K562 (cell line): ENCODE results near the gene SPON2. TPM values are rescaled to one million over a fixed set of nuclear protein-coding genes. Genes with fewer than 3 reads are reported as not detected.
A peak's percentile ranks its signal among the peaks of the same experiment; 100 is the strongest.

ENCODE experiments used
- ATAC-seq: fragments of 200-7000 bp; cut with Tn5 transposase; 3 replicates; pipeline ENCODE4 v1.9.1; 2020; ENCODE audit warnings: moderate library complexity
- BruUV-seq: library from RNA; stranded (reverse); fragments of 400-500 nt; replicated peaks from 2 replicates; lab custom pipeline; 2021; lab: Mats Ljungman, UMichigan
- CTCF ChIA-PET: fragments of 300-600 bp; formaldehyde crosslinking; extraction: SDS; loops from one replicate; lab custom pipeline; 2021; ENCODE audit warnings: low intra/inter-chr PET ratio; lab: Yijun Ruan, JAX
- POLR2A ChIA-PET: fragments of 300-600, 350-650 bp; sonication (Branson Sonifier 250); formaldehyde crosslinking; extraction: SDS; loops from one replicate; lab custom pipeline; 2021; ENCODE audit warnings: antibody characterized with exemption, inconsistent platforms; lab: Yijun Ruan, JAX
- DNase-seq, 4 experiments: peaks; one replicate each; pipeline versions ENCODE4 v3.0.0 to v3.0.0-alpha.2; 2011 to 2018; ENCODE audit warnings: low spot score in 3 of 4, mixed read lengths in 3 of 4; ENCODE audit errors: extremely low read depth in 1 of 4
- FAIRE-seq: peaks from 2 replicates; lab custom pipeline; 2011; peaks lifted over from hg19 to GRCh38; lab: Jason Lieb, UNC
- H2AFZ ChIP-seq: 2 replicates; pipeline ENCODE4 v1.6.0; 2011; ENCODE audit warnings: low read depth, low read length, control low read depth, inconsistent platforms
- H3K27ac ChIP-seq: fragments of 200-600 bp; 3 replicates; pipeline ENCODE4 v1.8.0; 2011; ENCODE audit warnings: low read depth, mild to moderate bottlenecking, control low read depth, inconsistent platforms, low read length, moderate library complexity, mixed read lengths; ENCODE audit errors: extremely low read depth
- H3K27me3 ChIP-seq, 2 experiments: fragments of 300-600 bp in 1 of 2; 2 replicates in 1 of 2; 3 replicates in 1 of 2; pipeline versions ENCODE4 v1.6.0 to v1.8.0; 2011; ENCODE audit warnings: inconsistent platforms in 2 of 2, low read length in 2 of 2, mild to moderate bottlenecking in 1 of 2, mixed read lengths in 1 of 2, moderate library complexity in 1 of 2; ENCODE audit not compliant: control insufficient read depth in 2 of 2, insufficient read depth in 2 of 2
- H3K36me3 ChIP-seq: fragments of 300-600 bp; 3 replicates; pipeline ENCODE4 v1.8.0; 2011; ENCODE audit warnings: mild to moderate bottlenecking, low read length, inconsistent platforms; ENCODE audit not compliant: control insufficient read depth, insufficient read depth
- H3K4me1 ChIP-seq, 2 experiments: fragments of 200-600 bp in 1 of 2; replicated peaks in 1 of 2; 2 replicates in 1 of 2; 3 replicates in 1 of 2; pipeline versions ENCODE4 v1.5.1 to v1.8.0; 2011; ENCODE audit warnings: inconsistent platforms in 2 of 2, low read length in 2 of 2, mild to moderate bottlenecking in 1 of 2, mixed read lengths in 1 of 2, moderate library complexity in 1 of 2; ENCODE audit not compliant: control insufficient read depth in 2 of 2, insufficient read depth in 2 of 2
- H3K4me2 ChIP-seq: 2 replicates; pipeline ENCODE4 v1.6.1; 2011; ENCODE audit warnings: low read length, control low read depth, inconsistent platforms, mixed read lengths; ENCODE audit not compliant: insufficient read depth
- H3K4me3 ChIP-seq: fragments of 200-600 bp; sonication (generic), shearing (Covaris generic); 2 replicates; pipeline ENCODE4 v1.5.1; 2016; ENCODE audit warnings: control low read depth, inconsistent platforms
- H3K79me2 ChIP-seq: fragments of 200-600 bp; 3 replicates; pipeline ENCODE4 v1.8.0; 2011; ENCODE audit warnings: low read length, inconsistent platforms; ENCODE audit not compliant: control insufficient read depth, insufficient read depth
- H3K9ac ChIP-seq, 2 experiments: 2 replicates each; pipeline versions ENCODE4 v1.6.0 to v1.6.1; 2011; ENCODE audit warnings: low read depth in 2 of 2, low read length in 2 of 2, control low read depth in 1 of 2, inconsistent platforms in 1 of 2, mild to moderate bottlenecking in 1 of 2, mixed read lengths in 1 of 2; ENCODE audit not compliant: insufficient read depth in 1 of 2
- H3K9me1 ChIP-seq: one replicate; pipeline ENCODE4 v1.6.0; 2011; ENCODE audit warnings: inconsistent platforms, mild to moderate bottlenecking, low read length, moderate library complexity; ENCODE audit not compliant: control insufficient read depth, insufficient read depth
- H3K9me3 ChIP-seq: replicated peaks from 2 replicates; pipeline ENCODE4 v1.5.1; 2011; ENCODE audit warnings: low read depth, low read length, inconsistent platforms; ENCODE audit not compliant: control insufficient read depth, insufficient read depth
- H4K20me1 ChIP-seq: replicated peaks from 2 replicates; pipeline ENCODE4 v1.6.1; 2011; ENCODE audit warnings: low read length, inconsistent platforms, mixed read lengths; ENCODE audit not compliant: control insufficient read depth, insufficient read depth
- ASH1L ChIP-seq: fragments of 450-650 bp; IDR thresholded peaks from 2 replicates; pipeline ENCODE4 v1.6.1; 2018; ENCODE audit warnings: borderline replicate concordance, mild to moderate bottlenecking, low read depth; ENCODE audit not compliant: partially characterized antibody
- CEBPB ChIP-seq: fragments of 450-650 bp; IDR thresholded peaks from 2 replicates; pipeline ENCODE4 v1.6.1; 2016; ENCODE audit warnings: missing genetic modification characterization, missing compliant biosample characterization
- DLX4 ChIP-seq: fragments of 250-450 bp; sonication (Bioruptor Pico); IDR thresholded peaks from 2 replicates; pipeline ENCODE4 v1.6.1; 2021; ENCODE audit warnings: mild to moderate bottlenecking
- ELF1 ChIP-seq: fragments of 200-800 bp; sonication (Bioruptor generic); IDR thresholded peaks from 2 replicates; pipeline ENCODE4 v1.6.1; 2016; ENCODE audit warnings: missing genetic modification characterization, missing compliant biosample characterization
- EZH2 ChIP-seq: IDR thresholded peaks from 2 replicates; pipeline ENCODE4 v1.6.1; 2012; ENCODE audit warnings: low read depth, mild to moderate bottlenecking, inconsistent platforms, low read length, borderline replicate concordance
- FOXJ3 ChIP-seq: sonication (generic); formaldehyde crosslinking; IDR thresholded peaks from 2 replicates; pipeline ENCODE4 v1.4.0; 2020; ENCODE audit warnings: mild to moderate bottlenecking, missing genetic modification reagents
- RBM14 ChIP-seq: fragments of 200-400 bp; formaldehyde crosslinking; IDR thresholded peaks from 2 replicates; pipeline ENCODE4 v1.6.1; 2018; ENCODE audit warnings: low read depth, mild to moderate bottlenecking, low read length, moderate library complexity, borderline replicate concordance; ENCODE audit not compliant: insufficient read depth
- RFX1 ChIP-seq: fragments of 450-650 bp; IDR thresholded peaks from 2 replicates; pipeline ENCODE4 v1.6.1; 2016; ENCODE audit warnings: mild to moderate bottlenecking, moderate library complexity
- SNAPC5 ChIP-seq: fragments of 250-450 bp; sonication (Bioruptor Pico); IDR thresholded peaks from 2 replicates; pipeline ENCODE4 v1.8.0; 2021; ENCODE audit warnings: moderate library complexity, mild to moderate bottlenecking, inconsistent platforms
- THRB ChIP-seq: fragments of 450-650 bp; formaldehyde crosslinking; conservative IDR thresholded peaks from 2 replicates; pipeline ENCODE4 v1.4.0; 2022; ENCODE audit warnings: mild to moderate bottlenecking, missing genetic modification characterization
- VEZF1 ChIP-seq: fragments of 200-800 bp; sonication (Bioruptor generic); IDR thresholded peaks from 2 replicates; pipeline ENCODE4 v1.6.1; 2017; ENCODE audit warnings: missing genetic modification characterization, missing compliant biosample characterization
- ZBTB5 ChIP-seq: fragments of 450-650 bp; IDR thresholded peaks from 2 replicates; pipeline ENCODE4 v1.6.1; 2017; ENCODE audit warnings: antibody characterized with exemption
- ZNF347 ChIP-seq: fragments of 450-650 bp; formaldehyde crosslinking; IDR thresholded peaks from 2 replicates; pipeline ENCODE4 v1.4.0; 2020; ENCODE audit warnings: low read depth, mild to moderate bottlenecking, moderate library complexity
- ZNF384 ChIP-seq: IDR thresholded peaks from 2 replicates; pipeline ENCODE4 v1.6.1; 2012; ENCODE audit warnings: low read depth, low read length, improper control_type of control experiment
- ZNF583 ChIP-seq: fragments of 250-450 bp; sonication (Bioruptor Pico); IDR thresholded peaks from 2 replicates; pipeline ENCODE4 v1.4.0; 2020
- WGBS: fragments of 100-300 bp; shearing (Covaris generic); methylation state at CpG from one replicate; pipeline ENCODE4 v1.1.6; 2016; ENCODE audit warnings: low coverage, mixed read lengths; ENCODE audit not compliant: insufficient coverage; ENCODE audit errors: missing lambda C conversion rate; 5-methylcytosine and 5-hydroxymethylcytosine counted together
- in situ Hi-C: fragments of 300-500 bp; cut with MboI; formaldehyde crosslinking; loops from 4 replicates; pipeline ENCODE4 v1.15.0; 2018; ENCODE audit warnings: inconsistent platforms, mixed read lengths
- intact Hi-C: fragments of 100-400 bp; cut with micrococcal nuclease; formaldehyde crosslinking; loops from 2 replicates; pipeline ENCODE4 v1.14.2; 2022
- polyA plus RNA-seq, 8 experiments: library from polyadenylated mRNA; depleted of rRNA in 4 of 8; stranded (reverse) in 5 of 8; unstranded in 3 of 8; fragments of >200 nt; fragmentation: Nextera tagmentation in 2 of 8; fragmentation: Illumina TruSeq in 1 of 8; extraction: Ambion mirVana in 2 of 8; extraction: Trizol in 1 of 8; gene quantifications; 2 replicates each; pipeline versions ENCODE4 v1.2.1 to v1.2.3, GENCODE V29; 2011 to 2014; ENCODE audit warnings: inconsistent platforms in 1 of 8, missing spikeins in 1 of 8
- total RNA-seq, 7 experiments: library from RNA; depleted of rRNA in 6 of 7; stranded (reverse); fragments of >200 nt in 6 of 7; fragmentation: Illumina TruSeq in 2 of 7; extraction: Trizol in 2 of 7; gene quantifications; 2 replicates each; pipeline versions ENCODE4 v1.2.1 to v1.2.3, GENCODE V29; 2011 to 2021; ENCODE audit warnings: low replicate concordance in 1 of 7

SPON2 gene
- total and polyA plus RNA-seq, 9 of the 15 experiments (the other 6 are each of a cell fraction or from before 2014, with no cell fraction given), result 0.21 to 2.2 (median 0.83) TPM

- TF ChIP-seq THRB (CRISPR knock-in tag) (no peak), RFX1 (no peak), ZNF347 (CRISPR knock-in tag) (no peak), ASH1L (no peak), SNAPC5 (no peak), ZNF384 (no peak)
Observed at GRCh38 chr4:1204828-1205585, 32.6 kb upstream of the SPON2 start (continued).

- Histone ChIP-seq H3K9me3 (no peaks in the 10 kb centered on the region), H4K20me1 (no peaks in the 10 kb centered on the region; the same call in 1 of the 2 replicates), H3K4me3 (no peak overlapping the region), H3K9me1 (no peaks in the 10 kb centered on the region), H3K79me2 (no peaks in the 10 kb centered on the region; the same call in 2 of the 3 replicates), H3K27me3 (no peaks in the 10 kb centered on the region), H3K4me2 (no peak overlapping the region), H3K4me1 (peaks cover 20 to 72% of the 10 kb centered on the region in 2 experiments), H3K36me3 (no peaks in the 10 kb centered on the region), H2AFZ (no peak overlapping the region), H3K27ac (no peak overlapping the region), H3K9ac (peak overlapping the region in 1 of 2 experiments; percentile 35; a peak in 1 of 4 replicates)
- BruUV-seq, result no TSS peak
- WGBS, result 73% methylated on average over 21 of the region's 21 CpGs
- ATAC-seq, result no peak
- FAIRE-seq, result no peak
- POLR2A ChIA-PET, result interaction anchor here (1.0 to 1.4 kb wide), 2 partner anchors 10 to 12 kb away, joined by 3 to 5 read pairs; no protein-coding TSS in a partner anchor
- no peak for DNase-seq
- in situ Hi-C loops, result no loop called here
- intact Hi-C loops, result loop anchor here (5.0 kb wide), 1 partner anchor 37 kb away; no protein-coding TSS in a partner anchor
- CTCF ChIA-PET, result no interaction called here
- TF ChIP-seq DLX4 (CRISPR knock-in tag) (no peak), RBM14 (no peak), FOXJ3 (CRISPR knock-in tag) (no peak), ZBTB5 (no peak), CEBPB (tag) (no peak), EZH2 (no peak), ELF1 (tag) (no peak), ZNF583 (CRISPR knock-in tag) (no peak), VEZF1 (CRISPR knock-in tag) (no peak)
Observed at GRCh38 chr4:1204286-1204827, 32.0 kb upstream of the SPON2 start.
